ENCODE data around the gene KCNK6.

Gene KCNK6

GRCh38 chr19:38359242-38360021 lies 39.8 kb downstream of the KCNK6 start:
- Histone ChIP-seq H2AFZ (ENCODE audit: low read length) (no peak overlapping the region), H3K9me2 (replicated peaks; ENCODE audit: low read depth, low read length) (no peaks in the 10 kb centered on the region), H3K27me3 (ENCODE audit: insufficient read depth, low read length, poor library complexity, severe bottlenecking) (no peaks in the 10 kb centered on the region), H3K9me3 (ENCODE audit: insufficient read depth, low read depth, low read length) (no peaks in the 10 kb centered on the region), H3K9ac (ENCODE audit: low read depth, low read length, poor library complexity, severe bottlenecking) (no peak overlapping the region), H3K4me3 (ENCODE audit: low read length, poor library complexity, severe bottlenecking) (no peak overlapping the region), H3K4me1 (ENCODE audit: insufficient read depth, low read length, poor library complexity, severe bottlenecking) (no peaks in the 10 kb centered on the region), H3K36me3 (ENCODE audit: insufficient read depth, low read length) (no peaks in the 10 kb centered on the region), H3F3A (ENCODE audit: low read depth) (no peaks in the 10 kb centered on the region), H4K20me1 (ENCODE audit: insufficient read depth, low read length, poor library complexity, severe bottlenecking) (no peaks in the 10 kb centered on the region), H3K79me2 (ENCODE audit: insufficient read depth, low read length) (no peaks in the 10 kb centered on the region), H3K4me2 (ENCODE audit: low read depth, low read length, poor library complexity, severe bottlenecking) (no peak overlapping the region)
- TF ChIP-seq CTCF (conservative IDR thresholded peaks at IDR 0.05; ENCODE audit: low read length): no peak
- TF ChIP-seq EZH2phosphoT487 (IDR thresholded peaks at IDR 0.05; ENCODE audit: borderline replicate concordance): no peak

DNA sequence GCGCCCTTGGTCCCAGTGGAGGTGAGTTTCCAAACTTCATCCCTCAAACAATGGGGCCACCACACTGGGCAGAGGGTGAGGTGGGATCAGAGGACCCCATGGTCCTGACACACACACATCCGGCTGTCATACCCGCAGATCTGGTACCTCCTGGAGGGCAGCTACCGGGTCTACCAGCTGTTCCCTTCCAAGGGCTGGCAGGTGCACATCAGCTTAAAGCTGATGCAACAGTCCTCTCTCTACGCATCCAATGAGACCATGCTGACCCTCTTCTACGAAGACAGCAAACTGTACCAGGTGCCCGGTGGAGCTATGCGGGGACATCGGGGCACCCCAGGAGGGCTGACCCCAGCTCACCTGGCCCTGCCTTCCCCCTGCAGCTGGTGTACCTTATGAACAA lies 40.7 kb downstream of the KCNK6 start:
- Histone ChIP-seq H3K9ac (ENCODE audit: low read depth, low read length, poor library complexity, severe bottlenecking) (no peak overlapping the region), H3K9me2 (replicated peaks; ENCODE audit: low read depth, low read length) (no peaks in the 10 kb centered on the region), H3K79me2 (ENCODE audit: insufficient read depth, low read length) (no peaks in the 10 kb centered on the region), H3K4me3 (ENCODE audit: low read length, poor library complexity, severe bottlenecking) (no peak overlapping the region), H2AFZ (ENCODE audit: low read length) (no peak overlapping the region), H3K4me2 (ENCODE audit: low read depth, low read length, poor library complexity, severe bottlenecking) (no peak overlapping the region), H3K27me3 (ENCODE audit: insufficient read depth, low read length, poor library complexity, severe bottlenecking) (no peaks in the 10 kb centered on the region), H4K20me1 (ENCODE audit: insufficient read depth, low read length, poor library complexity, severe bottlenecking) (no peaks in the 10 kb centered on the region), H3F3A (ENCODE audit: low read depth) (no peaks in the 10 kb centered on the region), H3K4me1 (ENCODE audit: insufficient read depth, low read length, poor library complexity, severe bottlenecking) (no peaks in the 10 kb centered on the region), H3K9me3 (ENCODE audit: insufficient read depth, low read depth, low read length) (no peaks in the 10 kb centered on the region), H3K36me3 (ENCODE audit: insufficient read depth, low read length) (no peaks in the 10 kb centered on the region)
- TF ChIP-seq CTCF (conservative IDR thresholded peaks at IDR 0.05; ENCODE audit: low read length) (no peak), EZH2phosphoT487 (IDR thresholded peaks at IDR 0.05; ENCODE audit: borderline replicate concordance) (no peak)

DNA sequence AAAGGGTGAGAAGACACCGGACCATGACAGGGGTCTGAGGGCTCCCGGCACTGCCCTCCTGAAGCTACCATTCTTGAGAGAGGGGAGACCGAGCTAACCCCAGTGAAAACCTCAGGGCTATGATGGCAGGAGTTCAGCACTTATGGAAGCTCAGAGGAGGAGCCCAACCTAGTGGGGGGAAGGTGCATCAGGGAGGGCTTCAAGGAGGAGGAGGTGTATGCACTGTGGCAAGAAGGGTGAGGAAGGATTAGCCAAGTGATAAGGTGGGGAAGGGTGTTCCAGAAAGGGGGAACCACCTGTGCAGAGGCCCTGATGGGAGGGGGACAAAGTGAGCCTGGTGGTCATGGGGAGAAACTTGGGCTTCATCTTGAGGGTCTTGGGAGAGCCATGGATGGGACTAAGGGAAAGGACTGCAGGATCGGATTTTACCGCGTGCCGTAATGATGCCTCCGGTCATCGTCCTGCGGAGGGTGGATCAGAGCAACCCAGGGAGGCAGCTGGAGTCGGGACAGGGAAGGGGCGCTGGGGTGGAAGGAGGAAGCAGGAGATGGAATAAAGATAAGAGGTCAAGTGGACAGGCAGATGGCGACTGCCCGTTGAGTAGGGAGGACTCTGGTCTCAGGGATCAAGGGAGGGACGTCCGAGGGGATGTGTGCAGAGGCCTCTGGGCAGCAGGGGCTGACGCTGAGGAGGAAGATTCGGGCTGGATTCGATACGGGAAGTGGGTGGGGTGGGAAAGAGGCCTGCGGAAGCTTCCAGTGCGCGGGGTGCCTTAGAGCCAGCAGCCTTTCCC lies 41.4 kb downstream of the KCNK6 start:
- Histone ChIP-seq H3K79me2 (ENCODE audit: insufficient read depth, low read length) (no peaks in the 10 kb centered on the region), H3K27me3 (ENCODE audit: insufficient read depth, low read length, poor library complexity, severe bottlenecking) (no peaks in the 10 kb centered on the region), H3F3A (ENCODE audit: low read depth) (no peaks in the 10 kb centered on the region), H3K4me2 (ENCODE audit: low read depth, low read length, poor library complexity, severe bottlenecking) (peak overlapping the region; percentile 67), H2AFZ (ENCODE audit: low read length) (no peak overlapping the region; the same call in 1 of the 2 replicates), H3K9ac (ENCODE audit: low read depth, low read length, poor library complexity, severe bottlenecking) (no peak overlapping the region), H4K20me1 (ENCODE audit: insufficient read depth, low read length, poor library complexity, severe bottlenecking) (no peaks in the 10 kb centered on the region), H3K4me1 (ENCODE audit: insufficient read depth, low read length, poor library complexity, severe bottlenecking) (no peaks in the 10 kb centered on the region), H3K9me3 (ENCODE audit: insufficient read depth, low read depth, low read length) (no peaks in the 10 kb centered on the region), H3K36me3 (ENCODE audit: insufficient read depth, low read length) (no peaks in the 10 kb centered on the region), H3K4me3 (ENCODE audit: low read length, poor library complexity, severe bottlenecking) (peak overlapping the region; percentile 70), H3K9me2 (replicated peaks; ENCODE audit: low read depth, low read length) (no peaks in the 10 kb centered on the region)
- TF ChIP-seq CTCF (conservative IDR thresholded peaks at IDR 0.05; ENCODE audit: low read length): no peak
- TF ChIP-seq EZH2phosphoT487 (IDR thresholded peaks at IDR 0.05; ENCODE audit: borderline replicate concordance): no peak
